Gastrocnemius medialis (tissue), 4 donors: ENCODE measurements around the gene LDLRAD3.

Experiments
- CTCF ChIP-seq, 5 experiments: fragments of 450-650 bp in 3 of 5; fragments of 200-600 bp in 2 of 5; sonication (generic) in 2 of 5; IDR thresholded peaks in 4 of 5; conservative IDR thresholded peaks in 1 of 5; 1 replicate in 4 of 5; 2 replicates in 1 of 5; pipeline ENCODE4 v1.5.1; 2016 to 2019; ENCODE audit warnings: antibody characterized with exemption in 5 of 5, mild to moderate bottlenecking in 3 of 5, moderate library complexity in 3 of 5
- POLR2A ChIP-seq, 2 donors: fragments of 450-650 bp; IDR thresholded peaks; one replicate each; pipeline ENCODE4 v1.6.1; 2017; ENCODE audit warnings: antibody characterized with exemption in 2 of 2, mild to moderate bottlenecking in 2 of 2, moderate library complexity in 2 of 2

- no peak for TF ChIP-seq CTCF (IDR thresholded peaks at IDR 0.05 in 4 of 5, conservative IDR thresholded peaks at IDR 0.05 in 1 of 5)
- TF ChIP-seq POLR2A (IDR thresholded peaks at IDR 0.05): no peak
Observed at GRCh38 chr11:35947437-35947836, 3.6 kb downstream of the LDLRAD3 start.
